Type B pancreatic cell (in vitro differentiated cells): ENCODE measurements around the gene DOCK1. TPM values are rescaled to one million over a fixed set of nuclear protein-coding genes. Genes with fewer than 3 reads are reported as not detected.

Experiments used
- DNase-seq: peaks from one replicate; pipeline ENCODE4 v3.0.0; 2021; ENCODE audit warnings: mixed read lengths; ENCODE audit not compliant: unreplicated experiment; ENCODE audit errors: extremely low spot score
- H3K27ac Mint-ChIP-seq: 2 replicates; pipeline ENCODE4 v1.8.0; 2021; ENCODE audit warnings: mild to moderate bottlenecking, mixed read lengths
- H3K27me3 Mint-ChIP-seq: 2 replicates; pipeline ENCODE4 v1.8.0; 2021; ENCODE audit warnings: mixed read lengths
- H3K36me3 Mint-ChIP-seq: 2 replicates; pipeline ENCODE4 v1.8.0; 2021; ENCODE audit warnings: mixed read lengths
- H3K4me1 Mint-ChIP-seq: one replicate; pipeline ENCODE4 v1.8.0; 2021; ENCODE audit warnings: mixed read lengths; ENCODE audit not compliant: unreplicated experiment
- H3K4me3 Mint-ChIP-seq: 2 replicates; pipeline ENCODE4 v1.8.0; 2021; ENCODE audit warnings: mild to moderate bottlenecking, mixed read lengths
- H3K9me3 Mint-ChIP-seq: 2 replicates; pipeline ENCODE4 v1.8.0; 2021; ENCODE audit warnings: mixed read lengths
- total RNA-seq: library from RNA; stranded (reverse); gene quantifications from 2 replicates; pipeline ENCODE4 v1.2.1, GENCODE V29; 2021; ENCODE audit warnings: low replicate concordance
- TF ChIP-seq, protein P1 (sequence below): fragments of 200-600 bp; sonication (generic); conservative IDR thresholded peaks from 2 replicates; pipeline ENCODE4 v1.5.0; 2021; ENCODE audit warnings: antibody characterized with exemption, mild to moderate bottlenecking

Gene DOCK1
- total RNA-seq, 1 donor from 2014 or later, result 67.4 TPM

DNA sequence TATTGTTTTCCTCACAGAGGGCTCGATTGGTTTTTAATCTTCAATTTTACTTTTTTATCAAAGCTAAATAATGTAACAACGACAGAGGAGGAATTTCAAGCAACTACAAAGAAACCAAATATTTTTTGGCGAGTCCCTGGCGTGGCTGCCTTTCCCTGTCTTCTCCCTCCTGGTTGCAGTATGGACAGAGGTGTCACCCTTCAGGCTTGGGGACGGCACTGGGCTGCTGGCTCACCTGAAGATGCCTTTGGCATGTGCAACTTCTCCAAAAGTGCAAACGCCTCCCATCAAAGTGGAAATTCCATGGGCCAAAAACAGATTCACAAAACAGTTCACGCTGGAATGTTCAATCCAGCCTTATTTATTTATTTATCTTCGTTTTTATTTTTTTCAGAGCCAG lies 51.9 kb downstream of the DOCK1 start:
- TF ChIP-seq, protein P1, sequence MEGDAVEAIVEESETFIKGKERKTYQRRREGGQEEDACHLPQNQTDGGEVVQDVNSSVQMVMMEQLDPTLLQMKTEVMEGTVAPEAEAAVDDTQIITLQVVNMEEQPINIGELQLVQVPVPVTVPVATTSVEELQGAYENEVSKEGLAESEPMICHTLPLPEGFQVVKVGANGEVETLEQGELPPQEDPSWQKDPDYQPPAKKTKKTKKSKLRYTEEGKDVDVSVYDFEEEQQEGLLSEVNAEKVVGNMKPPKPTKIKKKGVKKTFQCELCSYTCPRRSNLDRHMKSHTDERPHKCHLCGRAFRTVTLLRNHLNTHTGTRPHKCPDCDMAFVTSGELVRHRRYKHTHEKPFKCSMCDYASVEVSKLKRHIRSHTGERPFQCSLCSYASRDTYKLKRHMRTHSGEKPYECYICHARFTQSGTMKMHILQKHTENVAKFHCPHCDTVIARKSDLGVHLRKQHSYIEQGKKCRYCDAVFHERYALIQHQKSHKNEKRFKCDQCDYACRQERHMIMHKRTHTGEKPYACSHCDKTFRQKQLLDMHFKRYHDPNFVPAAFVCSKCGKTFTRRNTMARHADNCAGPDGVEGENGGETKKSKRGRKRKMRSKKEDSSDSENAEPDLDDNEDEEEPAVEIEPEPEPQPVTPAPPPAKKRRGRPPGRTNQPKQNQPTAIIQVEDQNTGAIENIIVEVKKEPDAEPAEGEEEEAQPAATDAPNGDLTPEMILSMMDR, result no peak
- no peaks in the 10 kb centered on the region for H3K27me3 Mint-ChIP-seq
- peaks cover 11% of the 10 kb centered on the region for H3K4me1 Mint-ChIP-seq
- no peak overlapping the region for H3K4me3 Mint-ChIP-seq
- no peak overlapping the region for H3K27ac Mint-ChIP-seq
- peaks cover 3% of the 10 kb centered on the region for H3K9me3 Mint-ChIP-seq
- DNase-seq, result no peak
- peaks cover 8% of the 10 kb centered on the region for H3K36me3 Mint-ChIP-seq

DNA sequence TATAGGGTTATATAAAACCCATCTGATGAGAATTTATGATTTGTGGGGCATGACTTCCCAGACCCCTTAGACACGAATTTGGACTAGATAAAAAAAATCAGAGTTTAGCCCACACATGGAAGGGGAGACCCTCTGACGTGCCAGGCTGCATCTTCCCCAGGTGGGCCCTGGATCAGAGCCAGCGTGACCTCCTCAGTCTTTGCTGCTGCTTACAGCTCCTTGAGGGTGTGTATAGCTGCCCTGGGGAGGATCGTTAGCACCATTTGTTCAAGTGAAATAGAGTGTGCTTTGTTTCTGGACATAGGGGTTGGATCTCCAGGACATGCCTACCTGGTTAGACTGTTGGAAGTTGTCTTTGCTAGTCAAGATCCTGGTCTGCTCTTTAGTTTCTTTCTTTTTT lies 54.2 kb downstream of the DOCK1 start:
- peaks cover 21% of the 10 kb centered on the region for H3K4me1 Mint-ChIP-seq
- TF ChIP-seq, protein P1, result no peak

DNA sequence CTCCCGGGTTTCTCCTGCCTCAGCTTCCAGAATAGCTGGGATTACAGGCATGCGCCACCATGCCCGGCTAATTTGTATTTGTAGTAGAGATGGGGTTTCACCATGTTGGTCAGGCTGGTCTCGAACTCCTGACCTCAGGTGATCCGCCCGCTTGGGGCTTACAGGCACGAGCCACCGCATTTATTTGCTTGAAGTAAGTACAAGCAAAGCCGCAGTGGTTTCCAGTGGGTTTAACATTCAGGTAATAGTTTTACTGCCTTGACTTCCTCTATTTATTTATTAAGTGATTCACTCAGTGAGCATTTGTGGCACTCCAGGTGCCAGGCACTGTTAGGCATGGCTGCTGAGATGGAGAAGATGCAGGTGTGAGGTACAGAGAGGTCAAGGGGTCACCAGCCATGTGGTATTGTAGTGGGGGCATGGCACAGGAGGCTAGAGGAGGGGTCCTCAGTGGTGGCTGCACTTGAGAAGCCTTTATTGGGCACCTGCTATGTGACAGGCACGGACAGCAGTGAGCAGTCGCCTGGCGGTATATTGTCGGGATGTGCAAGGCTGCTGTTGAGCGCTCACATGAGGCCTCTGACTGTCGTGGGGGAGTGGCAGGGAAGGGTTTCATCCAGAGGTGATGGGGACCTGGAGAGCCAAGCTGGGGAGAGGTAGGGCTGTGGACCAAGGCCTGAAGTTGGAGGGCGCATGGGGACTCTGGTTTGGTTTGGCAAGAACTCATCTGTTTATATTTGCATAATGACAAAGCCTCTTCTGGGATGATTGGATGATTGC lies 54.9 kb downstream of the DOCK1 start:
- no peak overlapping the region for H3K4me3 Mint-ChIP-seq
- H3K4me1 Mint-ChIP-seq, result peaks cover 23% of the 10 kb centered on the region

More for the DNA sequence above, 54.2 kb downstream of the DOCK1 start:
- DNase-seq, result no peak
- Mint-ChIP-seq H3K9me3 (peaks cover 8% of the 10 kb centered on the region), H3K36me3 (peaks cover 17% of the 10 kb centered on the region), H3K27me3 (no peaks in the 10 kb centered on the region), H3K27ac (no peak overlapping the region), H3K4me3 (no peak overlapping the region)

DNA sequence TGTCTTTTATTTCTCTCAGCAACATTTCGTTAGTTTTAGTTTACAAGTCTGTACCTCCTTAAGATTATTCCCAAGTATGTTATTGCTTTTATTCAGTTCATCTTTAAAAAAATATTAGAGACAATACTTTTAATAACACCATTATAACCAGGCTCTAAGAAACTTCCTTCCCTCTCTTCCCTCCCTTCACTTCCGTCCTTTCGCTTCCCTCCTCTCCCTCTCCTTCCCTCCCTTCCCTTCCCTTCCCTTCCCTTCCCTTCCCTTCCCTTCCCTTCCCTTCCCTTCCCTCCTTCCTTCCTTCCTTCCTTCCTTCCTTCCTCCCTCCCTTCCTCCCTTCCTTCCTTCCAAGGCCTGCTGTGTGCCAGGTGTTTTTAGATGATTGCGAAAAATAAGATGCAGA lies 58.1 kb downstream of the DOCK1 start:
- H3K27me3 Mint-ChIP-seq, result no peaks in the 10 kb centered on the region
- H3K4me3 Mint-ChIP-seq, result no peak overlapping the region
- TF ChIP-seq, protein P1, result no peak

More for the DNA sequence above, 54.9 kb downstream of the DOCK1 start:
- H3K9me3 Mint-ChIP-seq, result peaks cover 8% of the 10 kb centered on the region
- DNase-seq, result no peak
- H3K27me3 Mint-ChIP-seq, result no peaks in the 10 kb centered on the region
- peaks cover 15% of the 10 kb centered on the region for H3K36me3 Mint-ChIP-seq
- no peak overlapping the region for H3K27ac Mint-ChIP-seq
- TF ChIP-seq, protein P1, result no peak

DNA sequence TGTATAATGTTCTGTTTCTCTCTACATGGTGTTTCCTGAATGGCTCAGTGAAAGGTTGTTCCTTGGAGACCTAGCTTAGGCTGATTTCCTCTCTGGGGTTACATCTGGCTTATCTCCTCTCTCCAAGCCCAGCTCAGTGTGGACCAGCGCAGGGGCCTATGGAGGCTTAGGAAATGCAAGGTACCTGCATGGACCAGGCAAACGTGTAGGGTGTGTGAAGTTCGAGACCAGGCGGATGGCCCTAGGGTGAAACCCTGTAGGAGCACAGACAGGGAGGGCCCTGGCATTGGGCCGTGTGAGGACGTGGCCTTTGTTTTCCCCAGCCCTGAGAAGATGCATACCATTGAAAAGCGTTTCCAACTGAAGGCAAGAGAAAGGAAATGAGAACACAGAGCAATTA lies 59.0 kb downstream of the DOCK1 start:
- no peak overlapping the region for H3K27ac Mint-ChIP-seq
- DNase-seq, result no peak

More for the DNA sequence above, 58.1 kb downstream of the DOCK1 start:
- no peak for DNase-seq
- Mint-ChIP-seq H3K4me1 (peaks cover 19% of the 10 kb centered on the region), H3K9me3 (peaks cover 8% of the 10 kb centered on the region), H3K36me3 (peaks cover 34% of the 10 kb centered on the region), H3K27ac (no peak overlapping the region)

More for the DNA sequence above, 59.0 kb downstream of the DOCK1 start:
- Mint-ChIP-seq H3K4me1 (peaks cover 12% of the 10 kb centered on the region), H3K27me3 (no peaks in the 10 kb centered on the region), H3K36me3 (peaks cover 34% of the 10 kb centered on the region), H3K4me3 (no peak overlapping the region), H3K9me3 (peaks cover 8% of the 10 kb centered on the region)
- TF ChIP-seq, protein P1, result no peak
